ENCODE data around the gene KIR2DL1.
"Not testable (repeated sequence)": the region's sequence is repeated elsewhere in the genome, so short reads cannot be mapped to it uniquely, and the experiment has no call there.

The KIR2DL1 gene

GRCh38 chr19:54817670-54818536, 48.3 kb downstream of the KIR2DL1 start:
- DNase-seq (ENCODE audit: low spot score) = no peak

GRCh38 chr19:54824416-54824815, 54.8 kb downstream of the KIR2DL1 start:
- DNase-seq (ENCODE audit: low spot score) = not testable (repeated sequence)

GRCh38 chr19:54825326-54825725, 55.7 kb downstream of the KIR2DL1 start:
- not testable (repeated sequence) for DNase-seq (ENCODE audit: low spot score)

- not testable (repeated sequence) for DNase-seq (ENCODE audit: low spot score)
Measured at GRCh38 chr19:54828064-54828463, 58.5 kb downstream of the KIR2DL1 start.

GRCh38 chr19:54832496-54832895, 62.9 kb downstream of the KIR2DL1 start, which contains the start of gene KIR2DS4:
KIR2DS4 (plus strand) TSS chr19:54832676.
- not testable (repeated sequence) for DNase-seq (ENCODE audit: low spot score)
